Nephron (organoid): ENCODE measurements around the gene IKBKG.
"Not testable (repeated sequence)": the region's sequence is repeated elsewhere in the genome, so short reads cannot be mapped to it uniquely, and the experiment has no call there.

Experiments used
- H3K27ac Mint-ChIP-seq, 3 experiments: 2 replicates each; pipeline ENCODE4 v1.8.0; 2020; ENCODE audit warnings: mixed read lengths in 3 of 3, mild to moderate bottlenecking in 2 of 3, moderate library complexity in 1 of 3
- H3K27me3 Mint-ChIP-seq: 2 replicates; pipeline ENCODE4 v1.8.0; 2021; ENCODE audit warnings: low read depth, mild to moderate bottlenecking, moderate library complexity, mixed read lengths
- H3K36me3 Mint-ChIP-seq: 2 replicates; pipeline ENCODE4 v1.8.0; 2020; ENCODE audit warnings: low read depth, mixed read lengths
- H3K4me1 Mint-ChIP-seq: 2 replicates; pipeline ENCODE4 v1.8.0; 2020; ENCODE audit warnings: mixed read lengths
- H3K4me3 Mint-ChIP-seq, 3 experiments: 2 replicates each; pipeline ENCODE4 v1.8.0; 2020; ENCODE audit warnings: mild to moderate bottlenecking in 3 of 3, mixed read lengths in 3 of 3, moderate library complexity in 2 of 3
- H3K9me3 Mint-ChIP-seq: 2 replicates; pipeline ENCODE4 v1.8.0; 2020; ENCODE audit warnings: mixed read lengths
- TF ChIP-seq, protein P1 (sequence below), 3 experiments: fragments of 200-600 bp; sonication (generic); IDR thresholded peaks; one replicate each; pipeline ENCODE4 v1.5.0; 2021; ENCODE audit warnings: antibody characterized with exemption in 3 of 3; ENCODE audit not compliant: unreplicated experiment in 3 of 3

The IKBKG gene, protein sequence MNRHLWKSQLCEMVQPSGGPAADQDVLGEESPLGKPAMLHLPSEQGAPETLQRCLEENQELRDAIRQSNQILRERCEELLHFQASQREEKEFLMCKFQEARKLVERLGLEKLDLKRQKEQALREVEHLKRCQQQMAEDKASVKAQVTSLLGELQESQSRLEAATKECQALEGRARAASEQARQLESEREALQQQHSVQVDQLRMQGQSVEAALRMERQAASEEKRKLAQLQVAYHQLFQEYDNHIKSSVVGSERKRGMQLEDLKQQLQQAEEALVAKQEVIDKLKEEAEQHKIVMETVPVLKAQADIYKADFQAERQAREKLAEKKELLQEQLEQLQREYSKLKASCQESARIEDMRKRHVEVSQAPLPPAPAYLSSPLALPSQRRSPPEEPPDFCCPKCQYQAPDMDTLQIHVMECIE

DNA sequence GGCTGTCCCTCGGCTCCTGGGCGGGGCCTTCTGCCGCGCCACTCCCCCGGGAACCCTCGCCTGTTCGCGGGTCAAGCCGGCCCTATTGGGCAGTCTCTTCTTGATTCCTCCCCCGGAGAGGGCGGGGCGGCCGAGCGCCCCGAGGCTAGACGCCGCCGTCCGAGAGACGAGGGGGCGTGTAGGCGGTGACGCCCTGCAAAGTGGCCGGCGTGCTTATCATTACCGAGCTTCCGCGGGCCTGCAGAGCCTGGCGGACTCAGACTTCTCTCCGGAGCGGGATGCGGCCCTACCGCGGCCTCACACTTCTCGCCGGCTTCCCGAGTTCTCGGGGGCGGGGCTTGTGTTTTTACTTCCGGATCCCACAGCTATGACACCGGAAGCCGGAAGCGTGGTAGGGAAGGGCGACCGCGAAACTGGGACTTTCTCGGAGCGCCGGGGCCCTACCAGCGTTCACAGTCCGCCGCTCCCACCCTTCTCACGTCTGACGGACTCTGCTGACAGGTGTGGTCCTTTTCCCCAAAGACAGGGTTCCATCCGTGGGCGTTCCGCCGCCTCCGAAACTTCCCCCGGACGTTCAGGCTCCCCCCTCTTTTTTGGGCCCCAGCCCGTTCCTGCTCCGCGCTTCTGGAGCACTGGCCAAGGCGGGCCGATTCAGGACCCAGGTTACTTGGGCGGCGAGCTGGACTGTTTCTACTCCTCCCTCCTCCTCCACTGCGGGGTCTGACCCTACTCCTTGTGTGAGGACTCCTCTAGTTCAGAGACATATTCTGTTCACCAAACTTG lies at the start of gene IKBKG:
TSS of gene IKBKG (plus strand) at position 376 of the 783 bp plus-strand sequence. CDS start 4,383 bp downstream, outside the sequence.
- Mint-ChIP-seq H3K27me3 (no peaks in the 10 kb centered on the region), H3K27ac (peak within 1 kb of the TSS; percentile 67 to 87 (median 78)), H3K4me1 (peaks cover 22% of the 10 kb centered on the region), H3K9me3 (peaks cover 25% of the 10 kb centered on the region), H3K4me3 (peak within 1 kb of the TSS; percentile 84 to 94 (median 92)), H3K36me3 (peaks cover 28% of the 10 kb centered on the region)
- TF ChIP-seq, protein P1, sequence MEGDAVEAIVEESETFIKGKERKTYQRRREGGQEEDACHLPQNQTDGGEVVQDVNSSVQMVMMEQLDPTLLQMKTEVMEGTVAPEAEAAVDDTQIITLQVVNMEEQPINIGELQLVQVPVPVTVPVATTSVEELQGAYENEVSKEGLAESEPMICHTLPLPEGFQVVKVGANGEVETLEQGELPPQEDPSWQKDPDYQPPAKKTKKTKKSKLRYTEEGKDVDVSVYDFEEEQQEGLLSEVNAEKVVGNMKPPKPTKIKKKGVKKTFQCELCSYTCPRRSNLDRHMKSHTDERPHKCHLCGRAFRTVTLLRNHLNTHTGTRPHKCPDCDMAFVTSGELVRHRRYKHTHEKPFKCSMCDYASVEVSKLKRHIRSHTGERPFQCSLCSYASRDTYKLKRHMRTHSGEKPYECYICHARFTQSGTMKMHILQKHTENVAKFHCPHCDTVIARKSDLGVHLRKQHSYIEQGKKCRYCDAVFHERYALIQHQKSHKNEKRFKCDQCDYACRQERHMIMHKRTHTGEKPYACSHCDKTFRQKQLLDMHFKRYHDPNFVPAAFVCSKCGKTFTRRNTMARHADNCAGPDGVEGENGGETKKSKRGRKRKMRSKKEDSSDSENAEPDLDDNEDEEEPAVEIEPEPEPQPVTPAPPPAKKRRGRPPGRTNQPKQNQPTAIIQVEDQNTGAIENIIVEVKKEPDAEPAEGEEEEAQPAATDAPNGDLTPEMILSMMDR (IDR thresholded peaks at IDR 0.05; ENCODE audit: unreplicated experiment in 3 of 3) = no peak

DNA sequence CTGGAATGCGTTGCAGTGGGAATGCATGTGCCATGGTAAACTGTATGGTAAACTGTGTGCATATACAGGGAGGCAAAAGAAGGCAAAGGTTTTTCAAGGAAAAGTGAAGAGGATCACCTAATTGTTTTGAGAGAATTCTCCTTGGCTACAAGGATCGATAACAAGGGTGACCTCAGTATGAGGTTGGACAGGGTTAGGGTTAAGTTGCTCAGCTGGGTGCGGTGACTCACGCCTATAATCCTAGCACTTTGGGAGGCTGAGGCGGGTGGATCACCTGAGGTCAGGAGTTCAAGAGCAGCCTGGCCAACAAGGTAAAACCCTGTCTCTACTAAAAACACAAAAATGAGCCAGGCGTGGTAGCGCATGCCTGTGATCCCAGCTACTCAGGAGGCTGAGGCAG lies 46.0 kb upstream of the IKBKG start:
- H3K4me1 Mint-ChIP-seq, H3K9me3 Mint-ChIP-seq, H3K36me3 Mint-ChIP-seq, H3K4me3 Mint-ChIP-seq, H3K27ac Mint-ChIP-seq, H3K27me3 Mint-ChIP-seq: not testable (repeated sequence)

DNA sequence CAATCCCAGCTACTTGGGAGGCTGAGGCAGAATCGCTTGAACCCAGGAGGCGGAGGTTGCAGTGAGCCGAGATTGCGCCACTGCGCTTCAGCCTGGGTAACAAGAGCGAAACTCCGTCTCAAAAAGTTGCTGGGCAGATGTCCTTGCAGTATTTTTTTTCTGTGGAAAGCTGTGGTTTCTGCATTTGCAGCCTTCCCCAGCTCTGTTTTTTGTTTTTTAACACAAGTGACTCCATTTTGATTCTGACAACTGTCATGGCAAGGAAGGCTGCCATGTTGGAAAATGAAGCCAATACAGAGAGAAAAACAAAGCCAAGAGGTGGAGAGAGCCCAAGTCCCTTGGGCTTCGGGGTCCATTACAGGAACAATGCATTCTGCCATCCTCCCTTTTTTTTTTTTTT lies 45.3 kb upstream of the IKBKG start:
- H3K4me1 Mint-ChIP-seq = no peaks in the 10 kb centered on the region
- H3K27ac Mint-ChIP-seq = no peak overlapping the region
- H3K9me3 Mint-ChIP-seq = peaks cover 9% of the 10 kb centered on the region
- TF ChIP-seq, protein P1 (IDR thresholded peaks at IDR 0.05; ENCODE audit: unreplicated experiment in 3 of 3) = no peak
- no peak overlapping the region for H3K4me3 Mint-ChIP-seq
- H3K27me3 Mint-ChIP-seq = no peaks in the 10 kb centered on the region
- peaks cover 10% of the 10 kb centered on the region for H3K36me3 Mint-ChIP-seq

DNA sequence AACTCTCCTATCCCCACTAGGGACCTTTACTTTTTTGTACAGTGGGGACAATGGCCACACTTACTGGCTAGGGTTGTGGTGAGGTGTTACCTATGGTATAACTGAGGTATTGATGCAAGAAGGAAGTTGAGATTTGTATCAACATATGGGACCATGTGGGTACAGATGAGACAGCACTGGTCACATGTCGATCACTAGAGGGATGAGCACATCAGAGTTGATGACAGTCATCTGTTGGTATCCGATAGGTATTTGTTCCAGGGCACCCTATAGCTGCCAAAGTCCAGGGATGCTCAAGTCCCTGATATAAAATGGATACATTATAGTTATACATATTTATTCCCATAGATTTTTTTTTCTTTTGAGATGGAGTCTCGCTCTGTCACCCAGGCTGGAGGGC lies 44.4 kb upstream of the IKBKG start:
- Mint-ChIP-seq H3K36me3 (peaks cover 10% of the 10 kb centered on the region), H3K27me3 (no peaks in the 10 kb centered on the region), H3K4me1 (no peaks in the 10 kb centered on the region), H3K27ac (no peak overlapping the region), H3K4me3 (no peak overlapping the region), H3K9me3 (peaks cover 9% of the 10 kb centered on the region)
- TF ChIP-seq, protein P1 (IDR thresholded peaks at IDR 0.05; ENCODE audit: unreplicated experiment in 3 of 3) = no peak

DNA sequence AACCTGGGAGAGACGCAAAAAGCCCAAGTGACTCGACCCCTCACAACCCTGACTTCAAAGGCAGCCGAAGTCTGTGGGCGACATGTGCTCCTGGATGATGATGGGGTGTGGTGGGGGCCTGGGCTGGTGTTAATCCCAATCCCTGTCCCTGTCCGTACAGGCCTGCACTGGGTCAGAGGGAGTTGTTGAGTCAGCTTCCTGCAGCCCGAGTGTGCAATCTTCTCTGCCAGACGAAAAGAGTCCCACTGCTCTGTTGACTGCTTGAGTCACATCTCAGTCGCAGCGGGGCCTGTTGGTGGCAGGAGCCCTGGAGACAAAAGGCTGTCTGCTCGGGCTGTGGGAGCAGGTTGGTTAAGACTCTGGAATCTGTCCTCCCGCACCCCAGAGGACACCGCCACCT lies 41.7 kb upstream of the IKBKG start:
- H3K36me3 Mint-ChIP-seq = peaks cover 26% of the 10 kb centered on the region
- TF ChIP-seq, protein P1 (IDR thresholded peaks at IDR 0.05; ENCODE audit: unreplicated experiment in 3 of 3) = no peak
- no peak overlapping the region for H3K4me3 Mint-ChIP-seq
- no peak overlapping the region for H3K27ac Mint-ChIP-seq
- H3K27me3 Mint-ChIP-seq = peaks cover 3% of the 10 kb centered on the region
- H3K9me3 Mint-ChIP-seq = peaks cover 16% of the 10 kb centered on the region
- H3K4me1 Mint-ChIP-seq = no peaks in the 10 kb centered on the region

DNA sequence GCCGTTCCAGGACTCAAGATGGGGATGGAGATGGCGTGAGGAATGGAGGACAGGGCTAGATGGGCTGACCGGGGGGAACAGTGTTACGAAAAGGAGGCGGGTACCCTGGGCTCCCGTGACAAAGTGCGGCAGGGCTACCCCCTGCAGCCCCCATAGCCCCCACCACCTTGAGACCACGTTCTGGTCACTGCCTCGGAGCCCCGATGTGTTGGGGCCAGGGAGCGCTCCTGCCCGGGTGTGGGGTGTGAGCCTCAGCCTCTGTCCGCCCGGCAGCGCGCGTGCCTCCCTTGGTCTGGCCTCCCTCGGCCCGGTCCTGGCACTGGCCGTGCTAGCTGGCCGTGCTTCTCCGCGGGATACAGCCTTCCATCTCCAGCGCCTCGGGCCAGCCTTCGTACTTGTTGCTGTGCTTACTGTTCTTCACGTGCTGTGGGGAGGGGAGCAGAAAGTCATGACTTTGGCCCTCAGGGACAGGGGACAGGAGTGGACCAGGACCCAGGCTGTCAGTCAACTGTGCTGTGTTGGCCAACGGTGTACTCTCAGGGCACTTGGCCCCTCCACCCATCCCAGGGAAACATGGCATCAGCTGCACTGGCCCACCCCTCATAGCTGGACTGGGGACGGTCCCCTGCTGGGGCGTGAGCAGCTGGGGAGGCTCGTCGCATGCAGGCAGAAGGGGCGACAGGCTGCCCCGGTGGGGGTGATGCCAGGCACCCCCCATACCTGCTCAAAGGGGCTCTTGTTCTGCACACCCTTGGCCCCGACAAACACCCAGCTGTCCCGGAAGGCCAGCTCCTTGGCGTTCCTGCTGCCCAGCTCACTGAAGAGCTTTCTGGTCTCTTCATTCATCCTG lies 40.7 kb upstream of the IKBKG start:
- Mint-ChIP-seq H3K27ac (no peak overlapping the region), H3K9me3 (peaks cover 18% of the 10 kb centered on the region), H3K4me3 (no peak overlapping the region), H3K4me1 (no peaks in the 10 kb centered on the region), H3K36me3 (peaks cover 31% of the 10 kb centered on the region), H3K27me3 (peaks cover 3% of the 10 kb centered on the region)
- TF ChIP-seq, protein P1 (IDR thresholded peaks at IDR 0.05; ENCODE audit: unreplicated experiment in 3 of 3) = no peak
